T-helper 22 cell (primary cell): ENCODE data around the gene IRX6.

Experiments
- DNase-seq: peaks from one replicate; pipeline ENCODE4 v3.0.0-alpha.2; 2020; ENCODE audit warnings: low read depth

Gene IRX6

DNA sequence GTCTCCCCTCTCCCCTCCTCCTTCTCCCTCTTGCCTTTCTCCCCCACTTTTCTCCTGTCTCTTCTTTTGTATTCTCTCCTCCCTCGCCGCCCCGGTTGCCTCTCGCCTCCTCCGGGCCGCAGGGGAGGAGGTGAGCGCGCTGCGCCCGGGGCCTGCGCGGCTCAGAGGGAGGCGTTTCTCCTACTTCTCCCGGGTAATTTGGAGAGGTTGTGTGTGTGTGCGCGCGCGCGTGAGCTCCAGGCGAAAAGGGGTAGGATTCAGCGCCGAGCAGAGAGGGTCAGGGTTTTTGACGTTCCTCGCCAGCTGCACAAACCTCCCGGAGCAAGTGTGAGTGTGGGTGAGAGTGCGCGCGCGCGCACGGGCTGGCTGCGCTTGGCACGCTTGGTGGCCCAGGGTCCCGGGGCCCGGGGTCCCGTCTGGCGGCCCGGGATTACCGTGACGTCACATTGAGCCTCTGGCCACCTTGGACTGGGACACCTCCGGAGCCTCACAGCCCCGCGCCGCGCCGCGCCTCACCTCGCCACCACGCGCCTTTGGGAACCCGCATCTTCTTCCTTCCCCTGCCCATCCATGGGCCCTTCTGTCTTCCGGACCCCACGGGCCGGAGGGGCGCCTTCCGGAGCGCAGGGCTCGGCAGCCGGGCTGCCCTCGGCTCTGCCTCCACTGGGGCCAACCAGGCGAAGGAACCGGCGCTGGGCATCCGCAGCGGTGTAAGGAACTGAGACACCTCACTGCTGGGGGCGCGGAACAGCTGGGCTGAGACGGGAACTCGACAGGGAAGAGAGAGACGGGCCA, 479 bp downstream of the IRX6 start:
- no peak for DNase-seq

DNA sequence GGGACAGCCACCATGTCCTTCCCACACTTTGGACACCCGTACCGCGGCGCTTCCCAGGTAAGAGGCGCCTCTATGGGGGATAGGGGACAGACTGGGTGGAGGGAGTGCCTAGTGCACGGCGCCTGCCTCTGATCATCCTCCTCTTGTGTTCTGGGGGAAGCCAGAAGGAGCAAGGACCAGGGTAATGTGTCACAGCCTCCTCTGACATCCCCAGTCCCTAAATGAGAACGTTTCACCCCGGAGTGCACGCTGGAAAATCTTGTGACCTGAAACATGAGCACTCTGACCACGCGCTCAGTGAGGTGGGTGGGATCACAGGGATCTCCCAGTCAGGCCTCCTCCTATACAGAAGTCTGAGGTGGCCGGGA, 1.1 kb downstream of the IRX6 start:
- DNase-seq, result no peak

DNA sequence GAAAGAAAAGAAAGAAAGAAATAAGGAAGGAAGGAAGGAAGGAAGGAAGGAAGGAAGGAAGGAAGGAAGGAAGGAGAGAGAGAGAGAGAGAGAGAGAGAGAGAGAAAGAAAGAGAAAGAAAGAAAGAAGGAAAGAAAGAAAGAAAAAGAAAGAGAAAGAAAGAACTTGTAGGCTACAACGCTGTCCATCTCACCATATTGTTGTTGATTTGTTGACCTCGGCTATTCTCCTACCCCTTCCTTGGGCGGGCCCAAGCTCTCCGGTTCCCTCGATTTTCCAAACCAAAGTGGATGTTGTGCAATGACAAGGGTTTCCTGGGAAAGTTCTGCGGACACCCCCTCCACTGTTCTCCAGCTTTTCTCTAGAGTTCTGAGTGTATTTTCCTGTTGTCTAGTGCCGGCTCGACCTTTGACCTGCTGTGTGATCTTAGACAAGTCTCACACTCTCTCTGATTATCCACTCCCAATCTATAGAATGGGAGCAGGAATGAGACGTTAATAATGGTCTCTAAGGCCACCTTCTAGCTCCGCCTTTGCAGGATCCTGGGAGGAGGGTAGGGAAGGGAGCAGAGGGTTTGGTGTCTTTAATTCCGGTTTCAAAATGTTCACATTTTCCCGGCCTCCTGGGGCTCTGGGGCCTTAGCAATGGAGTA, 1.6 kb downstream of the IRX6 start:
- DNase-seq, result no peak

DNA sequence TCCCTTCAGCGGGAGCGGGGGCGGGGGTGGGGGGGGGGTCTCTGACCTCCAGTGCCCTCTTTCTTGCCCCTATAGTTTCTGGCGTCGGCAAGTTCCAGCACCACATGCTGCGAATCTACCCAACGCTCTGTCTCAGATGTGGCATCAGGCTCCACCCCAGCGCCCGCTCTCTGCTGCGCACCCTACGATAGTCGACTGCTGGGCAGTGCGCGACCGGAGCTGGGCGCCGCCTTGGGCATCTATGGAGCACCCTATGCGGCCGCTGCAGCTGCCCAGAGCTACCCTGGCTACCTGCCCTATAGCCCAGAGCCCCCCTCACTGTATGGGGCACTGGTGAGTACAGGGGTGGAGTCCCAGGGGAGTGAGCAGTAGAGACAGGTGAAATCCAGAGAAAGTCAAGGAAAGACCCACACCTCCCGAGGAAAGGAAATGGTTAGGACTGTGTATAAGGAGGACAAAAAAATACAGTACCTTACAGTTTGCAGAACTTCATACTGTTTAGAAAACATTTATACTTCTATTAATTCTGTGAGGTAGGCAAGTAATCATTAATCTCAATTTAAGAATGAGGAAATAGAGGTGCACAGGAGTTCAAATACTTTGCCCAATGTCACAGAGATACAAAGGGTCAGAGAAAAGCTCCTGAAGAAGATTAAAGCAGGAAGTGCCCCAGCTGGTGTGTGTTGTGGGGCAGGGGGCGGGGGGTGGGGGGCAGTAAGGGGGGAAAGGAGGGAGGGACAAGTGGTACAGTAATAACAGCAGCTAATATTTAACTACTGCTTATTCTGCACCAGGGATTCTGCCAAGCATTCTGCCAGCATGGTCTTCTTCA, 2.5 kb downstream of the IRX6 start:
- no peak for DNase-seq

DNA sequence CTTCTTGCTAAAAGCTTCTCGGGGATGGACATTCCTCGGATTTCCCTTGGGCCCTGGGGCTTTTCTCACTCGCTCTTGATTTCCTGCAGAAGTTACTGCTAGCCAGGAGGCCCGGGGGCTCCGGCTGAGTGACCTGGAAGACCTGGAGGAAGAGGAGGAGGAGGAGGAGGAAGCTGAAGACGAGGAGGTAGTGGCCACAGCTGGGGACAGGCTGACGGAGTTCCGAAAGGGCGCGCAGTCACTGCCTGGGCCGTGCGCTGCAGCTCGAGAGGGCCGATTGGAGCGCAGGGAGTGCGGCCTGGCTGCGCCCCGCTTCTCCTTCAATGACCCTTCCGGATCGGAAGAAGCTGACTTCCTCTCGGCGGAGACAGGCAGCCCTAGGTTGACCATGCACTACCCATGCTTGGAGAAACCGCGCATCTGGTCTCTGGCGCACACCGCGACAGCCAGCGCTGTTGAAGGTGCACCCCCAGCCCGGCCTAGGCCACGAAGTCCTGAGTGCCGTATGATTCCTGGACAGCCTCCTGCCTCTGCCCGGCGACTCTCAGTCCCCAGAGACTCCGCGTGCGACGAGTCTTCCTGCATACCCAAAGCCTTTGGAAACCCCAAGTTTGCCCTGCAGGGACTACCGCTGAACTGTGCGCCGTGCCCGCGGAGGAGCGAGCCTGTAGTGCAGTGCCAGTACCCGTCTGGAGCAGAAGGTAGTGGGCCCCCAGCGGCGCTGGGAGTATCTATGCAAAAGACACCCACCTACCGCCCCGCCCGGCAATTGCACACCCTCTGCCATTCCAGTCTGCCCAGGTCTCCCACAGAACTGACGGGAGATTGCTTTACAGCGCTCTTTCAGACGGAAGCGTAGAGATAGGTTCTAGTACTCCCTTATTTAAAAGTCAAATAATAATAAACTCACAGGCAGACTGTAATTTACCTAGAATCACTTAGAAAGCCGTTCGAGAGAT, 4.9 kb downstream of the IRX6 start:
- DNase-seq, result no peak

DNA sequence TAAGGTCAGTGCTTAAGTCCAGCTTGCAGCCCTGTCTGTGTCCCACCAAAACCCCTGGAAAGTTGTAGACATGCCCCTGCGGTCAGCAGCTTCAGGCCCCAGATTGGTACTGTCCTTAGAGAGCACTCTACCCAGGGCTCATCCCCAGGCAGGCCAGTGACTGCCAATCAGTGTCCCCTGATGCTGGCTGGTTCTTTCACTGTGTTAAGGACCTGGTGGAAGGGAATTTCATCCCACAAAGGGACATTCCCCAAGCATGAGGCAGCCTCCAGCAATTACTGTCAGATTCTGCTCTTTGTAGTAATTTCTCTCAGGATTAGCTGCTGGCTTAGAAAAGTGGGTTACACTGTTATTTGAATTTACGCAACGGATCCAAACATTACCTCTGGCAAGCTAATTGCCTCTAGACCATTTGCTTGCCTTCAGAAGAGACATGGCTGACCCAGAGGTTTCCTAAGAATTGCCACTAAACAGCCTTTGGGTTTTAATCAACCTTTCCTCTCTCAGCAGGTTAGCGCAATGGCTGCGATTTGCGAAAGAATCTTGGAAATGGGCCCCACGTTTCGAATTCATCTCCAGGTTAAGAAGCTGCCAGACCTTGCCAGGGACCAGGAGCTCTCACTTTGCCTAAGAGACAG, 5.9 kb downstream of the IRX6 start:
- no peak for DNase-seq

DNA sequence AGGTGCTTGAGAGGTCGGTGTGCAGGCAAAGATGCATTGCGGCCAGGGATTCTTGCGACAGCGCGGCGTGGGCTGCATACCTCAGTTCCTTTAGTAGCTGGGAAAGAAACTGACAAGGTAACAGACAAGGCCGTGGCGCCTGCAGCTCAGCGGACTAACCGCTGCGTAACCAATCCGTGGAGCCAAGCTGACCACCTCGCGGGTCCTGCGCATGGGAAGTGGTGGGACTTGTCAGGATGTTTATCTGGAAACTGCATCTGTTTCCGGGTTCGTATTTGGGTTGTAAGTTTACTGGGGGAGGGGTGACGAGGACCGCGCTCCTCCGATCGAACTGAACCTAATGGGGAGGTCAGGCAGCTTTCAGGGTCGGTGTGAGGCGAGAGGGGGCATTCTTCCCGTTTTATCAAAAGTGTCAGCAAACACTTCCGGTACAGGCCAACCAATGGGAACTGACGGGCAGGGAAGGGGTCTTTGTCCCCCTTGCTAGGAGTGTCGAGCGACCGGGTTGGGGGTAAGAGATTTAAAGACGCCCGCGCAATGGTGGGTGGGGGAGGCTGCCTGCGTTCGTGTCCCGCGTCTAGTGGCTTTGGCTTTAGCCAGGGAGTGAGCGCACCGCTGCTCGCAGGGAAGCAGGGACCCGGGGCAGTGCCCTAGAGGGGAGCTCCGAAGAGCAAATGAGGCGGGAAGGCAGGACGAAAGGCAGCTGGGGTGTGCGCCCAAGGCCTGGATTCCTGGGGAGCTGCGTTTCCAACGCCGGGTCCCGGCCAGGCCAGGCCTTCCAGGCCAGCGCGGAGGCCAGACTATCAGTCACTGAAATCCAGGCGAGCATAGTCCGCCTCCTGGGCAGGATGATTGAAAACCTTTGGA, 7.0 kb downstream of the IRX6 start:
- no peak for DNase-seq

DNA sequence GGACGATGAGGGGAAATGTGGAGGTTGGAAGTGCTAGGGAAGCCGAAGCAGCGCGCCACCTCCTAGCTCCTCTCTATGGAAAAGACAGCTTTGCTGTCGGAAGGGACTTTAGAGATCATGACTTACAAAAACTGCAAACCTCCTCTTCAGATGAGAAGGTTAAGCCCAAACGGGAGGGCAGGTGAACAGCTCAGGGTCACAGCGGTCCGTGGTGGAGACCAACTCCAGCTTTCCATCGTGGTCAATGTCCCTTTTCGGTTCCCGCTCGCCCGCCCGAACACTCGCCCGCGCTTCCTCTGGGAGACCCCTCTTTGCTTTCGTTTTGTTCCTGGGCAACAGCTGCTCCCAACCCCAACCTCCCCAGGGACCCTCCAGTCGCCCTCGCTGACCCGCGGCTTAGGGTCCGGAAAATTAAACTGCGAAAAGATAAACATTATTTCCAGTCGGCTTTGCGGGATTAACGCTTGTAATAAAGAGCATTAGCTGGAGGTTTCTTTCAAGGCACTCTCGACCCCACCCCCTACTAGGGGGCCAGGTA, 7.7 kb downstream of the IRX6 start:
- DNase-seq, result no peak

DNA sequence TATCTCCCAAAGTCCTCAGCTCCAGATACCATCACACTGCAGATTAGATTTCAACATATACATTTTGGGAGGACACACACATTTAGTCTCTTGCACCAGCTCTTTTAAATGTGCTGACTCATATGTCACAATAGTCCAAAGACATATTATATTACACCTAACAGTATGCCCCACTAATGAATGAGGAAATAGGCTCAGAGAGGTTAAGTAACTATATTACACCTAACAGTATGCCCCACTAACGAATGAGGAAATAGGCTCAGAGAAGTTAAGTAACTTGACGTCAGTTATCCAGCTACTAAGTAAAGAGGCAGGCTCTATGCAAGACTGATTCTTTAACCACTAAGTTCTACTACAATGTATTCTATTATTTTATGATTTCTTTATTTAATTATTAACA, 9.7 kb downstream of the IRX6 start:
- no peak for DNase-seq

DNA sequence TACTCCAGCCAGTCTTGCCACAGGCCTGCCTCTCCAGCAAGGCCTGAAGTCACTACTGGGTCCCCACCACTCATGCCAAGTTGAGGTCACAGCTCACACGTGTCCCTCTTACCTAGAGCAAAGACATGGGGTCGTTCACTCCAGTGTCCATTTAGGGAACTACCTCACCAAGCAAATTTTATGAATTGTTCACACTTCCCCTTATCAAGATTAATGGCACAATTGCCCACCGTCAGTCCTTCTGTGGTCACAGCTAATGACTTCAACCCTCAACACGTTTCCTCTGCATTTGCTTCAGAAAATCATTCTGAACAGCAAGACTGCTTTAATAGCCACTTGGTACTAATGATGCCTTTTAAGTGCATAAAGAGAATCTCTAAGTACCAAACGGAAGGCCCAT, 14.6 kb downstream of the IRX6 start:
- DNase-seq, result no peak

DNA sequence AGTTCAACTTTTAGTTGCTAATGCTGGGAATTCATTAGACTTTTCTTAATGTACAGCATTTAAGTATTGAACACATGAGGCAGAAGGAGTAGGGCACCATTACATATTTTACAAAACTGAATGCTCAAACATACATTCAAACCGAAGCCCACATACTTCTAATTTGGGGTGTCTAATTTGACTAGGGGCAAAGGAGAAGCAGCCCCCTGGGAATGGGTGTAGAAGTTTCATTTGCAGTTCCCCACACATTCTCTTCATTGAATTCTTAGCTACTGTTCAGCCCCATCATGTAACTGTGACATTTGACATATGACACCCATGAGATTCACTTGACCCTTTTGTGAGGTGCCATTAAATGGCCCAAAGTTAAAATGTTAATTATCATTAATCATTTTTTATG, 16.4 kb downstream of the IRX6 start:
- DNase-seq, result no peak

DNA sequence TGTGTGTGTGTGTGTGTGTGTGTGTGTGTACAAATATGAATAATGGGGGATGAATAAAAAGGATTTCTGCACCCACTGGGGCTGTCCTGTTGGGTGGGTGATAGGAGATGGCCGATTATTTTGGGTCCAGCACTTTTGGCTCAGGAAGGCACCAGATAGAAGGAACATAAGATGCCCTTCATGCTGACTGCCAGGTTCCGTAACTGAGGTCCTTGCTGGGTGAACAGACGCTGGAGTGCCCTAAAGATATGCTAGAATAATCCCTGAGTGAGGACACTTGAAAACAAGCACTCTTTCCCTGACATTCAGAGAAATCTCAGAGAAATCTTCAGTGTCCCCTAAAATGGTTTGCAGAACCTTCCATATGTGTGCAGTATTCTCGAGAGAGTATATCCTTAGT, 17.7 kb downstream of the IRX6 start:
- no peak for DNase-seq

DNA sequence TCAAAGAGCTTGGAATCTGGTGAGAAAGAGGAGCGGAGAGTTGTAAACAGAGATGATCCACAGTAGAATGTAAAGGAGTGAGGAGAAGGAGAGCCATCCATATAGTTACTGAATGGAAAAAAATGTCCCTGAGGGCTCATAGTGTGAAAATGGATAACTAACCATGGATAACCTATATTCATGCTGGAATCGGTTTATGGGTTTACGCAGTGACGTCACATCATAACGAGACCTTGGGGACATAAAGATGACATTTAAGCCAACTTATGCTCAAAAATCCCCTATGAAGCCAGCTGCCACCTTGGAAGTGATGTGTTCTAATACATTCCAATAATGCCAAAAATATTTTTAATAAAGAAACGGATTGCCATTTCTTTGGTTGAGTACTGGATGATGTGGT, 22.5 kb downstream of the IRX6 start:
- DNase-seq, result no peak

DNA sequence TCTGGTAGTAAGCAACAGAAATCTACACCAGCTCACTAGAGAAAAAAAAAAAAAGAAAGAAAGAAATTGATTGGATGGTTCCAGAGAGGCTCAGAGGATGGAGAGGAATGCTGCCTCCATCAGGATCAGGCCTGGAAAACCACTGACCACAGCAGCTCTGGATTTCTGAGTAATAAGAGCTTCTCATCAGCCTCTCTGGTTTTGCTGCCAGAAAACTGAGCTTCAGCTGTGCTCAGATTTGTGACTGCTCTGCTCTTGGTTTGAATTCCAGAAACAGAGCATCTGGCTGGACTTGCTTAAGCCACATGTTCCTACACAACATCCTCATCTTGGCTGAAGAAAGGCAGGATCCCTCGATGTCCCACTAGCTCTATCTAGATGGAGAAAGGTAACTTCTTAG, 25.9 kb downstream of the IRX6 start:
- no peak for DNase-seq

DNA sequence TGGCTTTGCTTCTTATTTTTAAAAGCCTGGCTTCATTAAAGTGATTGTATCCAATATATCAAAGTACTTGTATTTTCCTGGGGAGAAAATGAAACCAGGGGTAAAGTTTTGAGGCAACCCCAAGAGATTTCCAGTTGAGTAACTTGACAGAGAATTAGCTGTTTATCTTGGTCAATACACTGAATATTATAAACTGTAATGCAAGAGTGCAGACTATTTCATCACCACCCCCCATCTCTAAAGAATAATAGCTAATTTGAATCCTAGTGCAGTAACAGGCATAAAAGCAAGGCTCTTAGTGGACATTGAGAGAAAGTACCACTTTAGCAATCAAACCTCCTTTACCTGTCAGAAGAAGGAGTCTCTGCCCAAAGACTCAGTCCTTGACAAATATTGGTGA, 27.0 kb downstream of the IRX6 start:
- DNase-seq, result no peak

DNA sequence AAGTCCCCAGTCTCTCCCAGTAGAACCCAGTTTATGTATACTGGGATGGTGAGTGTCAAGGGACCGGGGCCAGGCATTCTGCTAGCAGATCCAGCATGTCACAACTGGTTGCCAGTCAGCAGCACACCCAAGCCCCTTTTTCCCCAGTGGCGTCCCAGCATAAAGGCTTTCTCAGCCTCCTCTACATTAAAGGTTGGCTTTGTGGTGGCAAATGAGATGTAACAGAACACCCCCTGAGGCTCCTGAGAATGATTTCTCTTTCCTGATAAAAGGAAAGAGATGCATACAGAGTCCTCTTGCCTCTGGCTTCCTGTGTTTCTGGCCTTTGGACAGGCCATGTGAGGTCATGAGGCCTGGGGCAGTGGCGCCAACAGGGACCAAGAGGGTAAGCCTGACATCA, 27.9 kb downstream of the IRX6 start:
- DNase-seq, result no peak

DNA sequence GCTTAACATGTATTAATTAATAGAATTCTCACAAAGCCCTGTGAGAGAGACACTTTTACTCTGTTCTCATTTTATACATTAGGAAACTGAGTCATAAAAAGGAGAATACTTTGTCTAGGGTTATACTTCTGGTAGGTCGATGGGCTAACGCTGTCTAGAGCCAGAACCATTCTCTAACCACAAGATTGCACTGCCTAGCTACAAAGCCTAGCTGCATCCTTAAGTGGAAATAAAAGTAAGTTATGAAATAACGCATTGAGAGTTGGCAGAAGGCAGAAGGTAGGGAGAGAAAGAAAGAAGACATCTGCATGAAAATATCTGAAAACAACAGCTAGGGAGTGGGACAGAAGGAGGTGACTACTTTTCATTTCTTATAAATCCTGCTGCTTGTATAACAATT, 33.2 kb downstream of the IRX6 start:
- no peak for DNase-seq

DNA sequence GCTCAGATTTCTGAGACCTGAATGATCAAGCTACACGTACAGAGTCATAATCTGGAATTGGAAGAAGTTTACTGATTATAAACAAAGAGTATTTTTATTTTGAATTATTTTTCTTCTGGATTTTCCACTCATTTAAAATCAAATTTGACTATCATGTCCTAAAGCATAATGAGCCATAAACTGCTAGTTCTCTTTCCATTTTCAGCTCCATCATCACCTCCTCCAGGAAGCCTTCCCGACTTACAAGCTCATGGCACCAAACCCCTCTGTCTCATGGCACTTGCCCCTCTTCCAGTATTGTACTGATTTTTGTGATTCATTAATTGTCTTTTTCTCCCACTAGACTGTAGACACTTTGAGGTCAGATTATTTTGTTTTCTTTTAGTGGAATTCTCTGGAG, 35.9 kb downstream of the IRX6 start:
- DNase-seq, result no peak

DNA sequence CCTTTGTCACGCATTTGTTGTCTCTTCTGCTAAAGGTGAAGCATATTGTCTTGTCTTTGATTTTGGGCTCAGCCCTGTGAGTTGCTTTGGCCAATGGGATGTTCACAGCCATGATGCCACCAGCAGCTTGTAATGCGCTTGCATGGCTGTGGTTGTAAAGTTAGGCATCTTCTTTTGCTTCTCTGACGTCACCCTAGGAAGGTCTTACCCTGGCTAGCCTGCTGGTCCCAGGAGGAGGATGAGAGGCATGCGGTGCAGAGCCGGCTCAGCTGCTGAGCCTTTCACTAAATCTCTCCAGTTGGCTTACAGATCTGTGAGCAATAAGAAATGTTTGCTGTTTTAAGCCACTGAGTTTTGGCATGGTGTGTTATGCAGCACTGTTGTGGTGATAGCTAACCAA, 40.8 kb downstream of the IRX6 start:
- no peak for DNase-seq

DNA sequence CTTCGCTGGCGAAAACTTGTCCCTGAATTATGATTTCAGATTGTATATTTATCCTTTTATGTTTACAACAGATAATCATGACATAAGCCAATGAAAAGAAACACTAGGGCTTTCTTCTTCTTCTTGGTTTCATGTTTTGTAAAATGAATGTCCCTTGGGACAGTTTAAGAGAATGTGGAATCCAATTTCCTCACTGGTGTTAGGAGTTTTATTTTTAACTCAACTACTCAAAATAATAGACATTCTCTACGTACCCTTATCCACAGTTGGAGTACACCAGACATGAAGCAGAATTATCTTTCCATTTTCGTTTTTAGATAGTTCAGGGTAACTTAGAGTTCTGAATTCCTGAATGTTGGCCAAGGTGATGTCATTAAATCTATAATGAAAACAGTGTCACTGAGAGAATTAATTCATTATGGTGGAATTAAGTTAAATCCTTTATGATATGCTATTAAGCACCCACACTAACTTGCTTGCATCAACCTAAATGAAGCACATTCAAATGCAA, 43.4 kb downstream of the IRX6 start:
- no peak for DNase-seq
